Measurements from ENCODE around the gene SPTBN5.

SPTBN5 gene

DNA sequence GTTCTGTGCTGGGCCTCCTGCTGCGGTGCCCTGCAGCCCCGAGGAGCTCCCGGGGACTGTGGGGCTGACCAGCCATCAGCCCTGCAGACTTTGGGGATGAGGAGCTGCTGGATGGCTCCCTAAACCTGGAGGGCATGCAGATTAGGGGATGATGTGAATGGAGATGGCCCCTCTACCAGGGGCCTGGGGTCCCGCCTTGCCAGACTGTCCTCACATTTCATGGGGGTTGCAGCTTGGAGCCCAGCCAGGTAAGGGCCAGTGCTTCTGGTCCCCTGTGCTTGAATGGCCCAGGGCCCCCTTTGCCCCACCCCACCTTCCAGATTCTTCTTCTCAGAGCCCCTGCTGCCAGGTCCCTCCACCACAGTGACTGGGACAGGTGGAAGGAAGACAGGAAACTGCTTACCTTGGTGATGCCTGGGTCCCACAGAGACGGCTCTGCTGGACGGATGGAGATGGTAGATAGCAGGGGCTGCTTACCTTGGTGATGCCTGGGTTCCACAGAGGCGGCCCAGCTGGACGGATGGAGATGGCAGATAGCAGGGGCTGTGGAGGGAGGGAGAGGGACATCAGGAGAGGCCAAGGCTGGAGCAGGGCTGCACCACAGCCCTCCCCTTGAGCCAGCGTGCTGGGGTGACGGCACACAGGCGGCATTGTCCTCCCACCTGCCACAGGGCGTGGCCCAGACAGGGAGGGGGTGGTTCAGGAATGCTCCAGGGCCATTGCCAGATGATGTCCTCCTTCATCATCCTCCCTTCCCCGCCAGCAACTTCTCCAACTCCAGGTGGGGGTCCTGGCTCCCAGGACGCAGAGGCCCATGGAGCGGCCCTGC is at the start of gene SPTBN5:
TSS of gene SPTBN5 (minus strand) at position 632 of the 829 bp plus-strand sequence. CDS start at position 76, 556 bp downstream.
- no peak for DNase-seq

DNA sequence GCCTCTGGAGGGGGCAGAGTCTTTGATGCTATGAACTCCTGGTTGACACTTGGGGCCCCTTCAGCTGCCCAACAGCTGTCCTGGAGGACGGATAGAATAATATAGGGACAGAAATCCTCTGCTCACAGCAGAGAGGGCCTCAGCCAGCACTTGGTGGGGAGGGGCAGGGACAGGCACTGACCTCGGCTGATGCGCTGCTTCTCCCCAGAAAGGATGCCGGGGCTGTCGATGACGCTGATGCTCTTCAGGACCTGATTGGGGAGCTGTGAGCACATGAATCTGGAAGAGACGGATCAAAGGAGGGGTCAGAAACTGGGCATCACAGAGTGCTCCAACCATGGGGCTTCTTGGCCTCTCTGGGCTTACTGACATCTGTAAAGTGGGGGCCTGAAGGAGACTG is 49.0 kb upstream of the SPTBN5 start:
- DNase-seq = no peak

DNA sequence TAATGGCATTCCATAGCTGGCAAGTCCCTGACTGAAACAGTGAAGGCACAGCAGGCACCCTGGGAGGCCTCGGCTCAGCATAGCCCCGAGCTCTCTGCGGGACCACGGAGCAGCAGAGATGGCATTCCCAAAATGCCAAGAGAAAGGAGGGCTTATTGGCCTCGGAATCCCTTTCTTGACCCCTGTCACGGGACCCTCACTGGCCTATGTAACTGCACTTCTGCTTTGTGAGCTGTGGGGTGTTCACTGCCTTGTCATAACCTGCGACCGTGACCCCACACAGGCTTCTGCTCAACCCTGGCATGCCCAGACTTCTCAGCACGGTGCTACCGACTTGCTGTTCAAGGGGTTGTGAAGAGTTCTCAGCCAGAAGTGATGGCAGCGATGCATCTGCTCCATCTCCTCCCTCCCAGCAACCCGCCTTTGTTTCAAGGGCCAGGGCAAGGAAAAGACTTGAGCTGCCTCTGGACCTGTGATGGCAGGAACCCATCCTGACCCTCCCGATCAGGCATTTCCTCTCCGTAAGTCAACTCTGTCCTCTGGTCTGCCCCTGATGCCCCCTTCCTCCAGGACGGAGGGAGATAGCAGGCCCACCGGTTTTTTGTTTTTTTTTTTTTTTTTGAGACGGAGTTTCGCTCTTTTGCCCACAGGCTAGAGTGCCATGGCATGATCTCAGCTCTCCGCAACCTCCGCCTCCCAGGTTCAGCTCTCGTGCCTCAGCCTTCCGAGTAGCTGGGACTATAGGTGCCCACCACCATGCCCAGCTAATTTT is 48.0 kb upstream of the SPTBN5 start:
- no peak for DNase-seq

DNA sequence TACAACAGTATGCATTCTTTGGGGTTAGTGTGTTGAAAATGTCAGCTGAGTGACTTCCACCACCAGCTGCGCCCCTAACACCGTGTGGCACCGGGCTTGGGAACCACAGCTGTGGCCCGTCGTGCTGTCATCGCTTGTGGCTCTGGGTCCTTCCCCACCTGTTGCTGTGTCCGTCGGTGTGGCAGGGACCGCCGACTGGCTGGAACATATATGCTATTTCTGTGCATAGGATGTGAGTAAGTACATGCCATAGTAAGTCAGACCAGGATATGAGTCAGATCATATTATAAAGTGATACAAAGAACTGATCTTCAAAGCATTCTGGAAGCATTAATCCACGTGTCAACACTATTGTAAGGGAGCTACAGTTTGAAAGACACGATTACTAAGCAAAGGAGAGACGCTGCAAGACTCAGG is 46.6 kb upstream of the SPTBN5 start:
- DNase-seq = no peak

DNA sequence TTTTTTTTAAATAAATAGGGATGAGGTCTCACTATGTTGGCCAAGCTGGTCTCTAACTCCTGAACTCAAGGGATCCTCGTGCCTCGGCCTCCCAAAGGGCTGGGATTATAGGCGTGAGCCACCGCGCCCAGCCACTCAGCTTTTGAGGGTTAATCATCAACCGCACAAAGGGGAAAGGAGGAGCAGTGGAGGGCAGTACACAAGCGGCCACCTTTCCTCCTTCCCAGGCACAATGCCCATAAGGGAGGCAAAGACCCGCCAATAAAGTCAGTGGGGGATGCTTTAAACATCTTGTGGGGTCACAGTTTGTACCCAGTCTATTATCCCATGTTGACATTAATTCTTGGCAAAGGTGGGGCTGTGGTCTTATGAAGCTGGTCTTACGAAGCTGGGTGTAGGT is 46.1 kb upstream of the SPTBN5 start:
- no peak for DNase-seq

DNA sequence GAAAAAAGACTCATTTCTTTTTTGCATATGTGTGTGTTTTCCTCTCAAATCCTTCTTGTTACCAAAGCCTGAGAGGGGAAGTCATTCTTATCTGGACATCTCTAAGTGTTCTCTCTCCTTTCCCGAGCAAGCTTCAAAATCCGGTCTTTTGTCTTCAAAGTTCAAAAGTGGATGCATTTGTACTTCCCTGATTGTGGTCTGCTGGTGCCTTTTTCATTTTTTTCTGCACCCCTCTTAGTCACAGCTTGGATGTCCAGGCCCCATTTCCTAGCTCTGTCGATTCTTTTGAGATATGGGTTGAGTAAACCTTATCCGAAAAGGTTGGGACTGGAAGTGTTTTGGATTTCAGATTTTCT is 43.7 kb upstream of the SPTBN5 start:
- no peak for DNase-seq

DNA sequence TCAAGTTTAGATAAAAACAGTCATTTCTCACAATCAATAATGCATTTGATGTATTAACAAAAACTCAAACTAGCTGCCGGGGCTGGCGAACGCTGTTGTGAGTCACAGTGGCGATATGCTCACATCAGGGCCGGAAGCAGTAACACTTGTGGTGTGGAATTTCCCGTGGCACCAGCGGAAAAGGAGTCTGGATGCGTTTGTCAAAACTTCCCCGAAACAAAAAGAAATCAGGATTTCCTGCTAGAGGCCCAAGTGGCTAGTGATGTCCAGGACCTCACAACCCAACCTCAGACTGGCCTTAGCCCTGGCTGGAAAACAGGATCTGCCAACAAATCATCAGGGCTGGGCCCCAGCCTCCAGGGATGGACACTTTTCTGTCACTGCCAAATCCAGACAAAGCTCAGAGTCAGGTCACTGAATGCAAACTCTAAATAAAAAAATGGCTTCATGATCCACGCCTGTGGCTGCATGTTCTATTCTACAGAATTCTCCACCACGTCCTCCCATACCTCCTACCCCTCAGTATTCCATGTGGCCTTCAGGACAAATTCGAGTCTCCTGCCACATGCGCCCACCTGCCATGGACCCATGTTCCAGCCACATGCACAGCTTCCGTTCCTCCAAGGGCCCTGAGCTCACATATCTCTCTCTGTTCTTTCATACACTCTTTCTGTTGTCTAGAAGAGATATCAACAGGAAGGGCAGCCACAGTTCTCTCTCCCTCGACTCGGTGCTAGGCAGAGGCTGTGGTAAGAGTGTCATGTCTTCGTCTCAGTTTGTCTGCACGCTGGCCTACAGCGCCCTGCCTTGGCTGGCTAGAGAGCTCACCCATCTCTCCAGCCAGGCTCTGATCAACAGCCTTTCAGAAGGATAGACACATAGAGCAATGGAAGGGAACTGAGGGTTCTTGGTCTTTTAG is 43.1 kb upstream of the SPTBN5 start:
- no peak for DNase-seq

DNA sequence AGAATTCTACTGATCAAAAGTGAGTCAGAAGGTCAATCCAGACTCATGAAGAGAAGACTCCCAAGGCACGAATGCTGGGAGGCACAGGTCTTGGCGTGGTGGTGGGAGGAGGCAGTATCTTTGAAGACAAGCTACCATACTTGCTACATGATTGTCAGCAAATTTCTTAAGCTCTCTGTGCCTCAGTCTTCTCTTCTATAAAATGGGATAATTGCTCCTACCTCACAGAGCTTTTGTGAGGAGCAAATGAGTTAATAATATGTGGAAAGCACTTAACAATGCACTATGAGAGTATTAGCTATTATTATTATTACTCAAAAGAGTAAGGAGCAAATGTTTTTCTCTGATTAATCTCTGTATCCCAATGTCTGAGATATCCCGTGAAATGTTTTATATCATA is 42.3 kb upstream of the SPTBN5 start:
- no peak for DNase-seq

DNA sequence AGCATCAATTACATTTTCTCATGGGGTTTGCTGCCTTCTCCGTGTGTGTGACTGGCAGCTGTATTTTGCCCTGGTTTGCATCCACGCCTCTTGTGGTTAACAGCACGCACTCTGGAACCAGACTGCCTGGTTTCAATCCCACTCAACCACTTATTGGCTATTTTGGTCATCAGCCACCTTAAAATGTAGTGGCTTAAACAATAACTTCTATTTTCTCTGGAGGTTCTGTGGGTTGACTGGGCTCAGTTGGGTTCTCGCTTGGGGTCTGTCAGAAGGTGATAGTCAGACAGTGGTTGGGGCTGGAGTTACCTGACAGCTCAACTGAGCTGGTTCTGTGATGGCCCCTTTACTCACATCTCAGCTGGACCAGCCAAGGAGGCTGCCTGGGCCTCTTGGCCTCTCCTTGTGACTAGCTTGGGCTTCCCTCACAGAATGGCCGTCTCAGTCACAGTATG is 41.7 kb upstream of the SPTBN5 start:
- no peak for DNase-seq

DNA sequence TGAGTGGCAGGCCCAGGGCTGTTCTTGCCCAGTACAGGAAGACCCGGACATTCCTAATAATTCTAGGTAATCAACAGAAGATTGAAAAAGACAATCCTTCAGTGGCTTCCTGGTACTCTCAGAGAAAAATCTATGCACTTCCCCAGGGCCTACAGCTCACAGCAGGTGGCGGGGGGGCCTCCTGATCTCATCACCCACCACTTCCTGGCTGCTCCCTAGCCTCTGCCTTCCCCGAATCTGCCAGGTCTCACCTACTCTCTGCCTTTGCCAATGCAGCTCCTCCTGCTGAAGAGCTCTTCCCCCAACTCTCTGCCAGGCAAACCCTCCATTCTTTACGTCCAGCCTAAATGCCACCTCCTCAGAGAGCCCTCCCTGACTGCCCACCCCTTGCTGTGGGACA is 41.0 kb upstream of the SPTBN5 start:
- DNase-seq = no peak

DNA sequence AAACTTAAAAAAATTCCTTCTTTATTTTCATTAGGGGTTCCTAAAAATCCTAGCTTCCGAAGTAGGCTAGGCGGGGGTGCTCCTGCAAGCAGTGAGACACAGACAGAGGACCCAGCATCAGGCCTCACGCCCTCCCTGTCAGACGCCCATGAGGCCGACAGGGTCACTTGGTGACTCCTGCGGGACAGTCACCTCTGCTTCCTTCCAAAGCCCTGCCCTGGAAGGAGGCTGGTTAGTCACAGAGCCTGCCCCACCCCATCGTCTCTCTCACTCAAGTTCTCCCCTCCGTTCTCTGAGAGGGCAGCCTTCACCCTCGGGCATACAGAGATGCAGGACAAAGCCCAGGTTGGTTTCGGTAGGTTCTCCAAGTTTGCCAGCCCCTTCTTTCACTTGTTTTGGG is 39.9 kb upstream of the SPTBN5 start:
- DNase-seq = no peak

DNA sequence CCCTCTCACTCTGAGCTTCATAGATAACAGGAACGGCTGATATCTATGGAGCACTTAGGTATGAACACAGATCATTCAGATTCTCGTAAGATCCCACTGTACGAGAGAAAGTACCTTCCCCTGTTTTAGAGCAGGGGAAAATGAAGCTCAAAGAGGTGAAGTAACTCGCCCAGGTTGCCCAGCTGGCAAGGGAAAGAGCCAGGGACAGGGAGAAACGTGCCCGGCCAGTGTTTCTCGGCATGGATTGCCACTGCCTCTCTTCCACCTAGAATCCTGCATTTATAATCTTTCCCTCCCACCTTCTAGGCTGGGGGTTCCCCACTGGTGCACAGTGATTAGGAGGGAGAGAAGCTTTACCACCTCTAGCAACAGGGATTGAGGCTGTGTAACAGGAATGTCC is 39.5 kb upstream of the SPTBN5 start:
- DNase-seq = no peak

DNA sequence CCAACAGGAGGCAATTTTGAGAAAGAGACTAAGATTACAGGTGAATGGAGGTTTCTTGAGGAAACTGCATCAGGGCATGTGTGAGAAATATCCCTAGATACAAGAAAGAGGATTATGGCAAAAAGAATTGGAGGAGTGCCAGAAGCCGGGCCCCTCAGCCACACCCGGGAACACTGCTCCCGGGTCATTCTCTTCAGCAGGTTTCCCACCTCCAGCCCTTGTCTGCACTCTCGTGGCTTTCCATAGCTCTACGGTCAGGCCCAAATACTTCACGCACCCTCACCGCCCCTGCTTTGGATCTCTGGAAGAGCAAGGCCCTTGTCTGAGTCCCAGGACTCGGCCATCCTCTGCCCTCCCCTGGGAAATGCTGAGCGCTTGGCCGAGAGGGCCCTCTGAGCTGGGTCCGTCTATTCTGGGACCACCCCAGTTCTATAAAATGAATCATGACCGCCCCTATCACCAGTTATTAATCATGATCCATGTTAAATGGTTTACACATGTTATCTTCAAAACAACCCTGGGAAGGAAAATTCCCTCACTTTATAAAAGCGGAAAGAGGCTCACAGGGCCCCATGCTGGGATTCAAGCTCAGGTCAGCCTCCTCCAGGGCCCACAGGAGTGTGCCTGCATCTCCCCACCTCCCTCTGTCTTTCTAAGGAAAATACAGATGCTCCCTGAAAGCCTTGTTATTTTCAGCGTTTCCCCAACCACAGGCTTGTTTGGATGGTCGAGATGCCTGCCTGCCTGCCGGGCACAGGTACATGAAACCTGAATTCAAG is 38.8 kb upstream of the SPTBN5 start:
- no peak for DNase-seq

DNA sequence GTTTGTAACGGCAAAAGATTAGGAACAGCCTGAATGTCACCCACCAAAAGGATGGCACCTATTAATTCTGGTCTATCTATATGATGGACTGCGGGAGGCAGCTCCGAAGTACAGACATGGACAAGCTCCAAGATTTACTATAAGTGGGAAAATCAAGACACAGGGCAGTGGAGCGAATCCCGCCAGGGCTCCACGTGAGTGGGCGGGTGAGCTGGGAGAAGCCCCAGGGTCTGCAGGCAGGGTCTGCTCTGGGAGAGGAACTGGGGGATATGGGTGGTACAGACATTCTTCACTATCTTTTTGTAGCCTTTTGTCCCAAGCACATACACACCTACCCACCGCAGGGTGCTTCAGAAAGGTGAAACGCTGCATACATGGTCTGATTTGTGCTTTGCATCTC is 38.2 kb upstream of the SPTBN5 start:
- no peak for DNase-seq

DNA sequence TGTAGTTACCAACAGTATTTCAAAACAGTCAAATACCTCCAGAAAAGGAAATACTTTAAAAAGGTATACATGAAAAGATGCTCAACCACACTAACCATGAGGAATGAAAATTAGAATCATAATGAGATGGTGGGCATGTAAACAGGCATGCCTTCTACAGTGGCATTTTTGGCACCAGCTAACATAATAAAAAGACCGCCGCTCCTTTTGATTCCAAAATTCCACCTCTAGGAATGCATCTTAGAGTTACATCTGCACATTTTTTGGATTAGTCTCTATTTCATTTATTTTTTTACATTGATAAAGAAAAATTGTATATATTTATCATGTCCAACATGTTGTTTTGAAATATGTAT is 37.0 kb upstream of the SPTBN5 start:
- DNase-seq = no peak

DNA sequence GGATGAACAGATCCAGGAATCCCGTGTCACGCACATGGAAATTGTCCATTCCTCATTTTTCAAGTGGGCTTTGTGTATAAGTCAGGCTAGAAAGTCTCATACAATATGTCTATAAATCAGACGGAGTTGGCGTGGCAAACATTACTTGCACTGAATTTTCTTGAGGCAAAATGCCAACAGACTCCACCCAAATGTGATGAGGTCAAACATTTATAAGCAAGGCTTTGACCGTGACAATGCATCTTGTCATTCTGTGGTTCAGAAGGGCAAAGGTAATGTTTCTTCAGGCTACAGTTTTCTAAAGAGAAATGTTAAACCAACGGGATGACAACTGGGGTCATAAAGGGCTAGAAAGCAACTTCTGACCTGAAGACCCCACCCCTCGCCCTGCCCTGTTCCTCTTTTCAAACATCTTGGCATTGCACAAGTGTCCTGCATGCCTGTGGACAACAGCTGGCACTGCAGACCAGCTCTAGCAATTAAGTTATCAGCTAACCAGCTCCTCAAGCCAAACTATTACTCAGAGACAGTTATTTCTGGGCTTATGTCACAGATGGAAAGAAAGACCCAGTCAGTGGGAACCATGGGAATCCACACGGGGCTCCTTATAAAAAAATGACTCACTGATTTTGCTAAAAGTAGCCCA is 36.5 kb upstream of the SPTBN5 start:
- peak; percentile 74 for DNase-seq

DNA sequence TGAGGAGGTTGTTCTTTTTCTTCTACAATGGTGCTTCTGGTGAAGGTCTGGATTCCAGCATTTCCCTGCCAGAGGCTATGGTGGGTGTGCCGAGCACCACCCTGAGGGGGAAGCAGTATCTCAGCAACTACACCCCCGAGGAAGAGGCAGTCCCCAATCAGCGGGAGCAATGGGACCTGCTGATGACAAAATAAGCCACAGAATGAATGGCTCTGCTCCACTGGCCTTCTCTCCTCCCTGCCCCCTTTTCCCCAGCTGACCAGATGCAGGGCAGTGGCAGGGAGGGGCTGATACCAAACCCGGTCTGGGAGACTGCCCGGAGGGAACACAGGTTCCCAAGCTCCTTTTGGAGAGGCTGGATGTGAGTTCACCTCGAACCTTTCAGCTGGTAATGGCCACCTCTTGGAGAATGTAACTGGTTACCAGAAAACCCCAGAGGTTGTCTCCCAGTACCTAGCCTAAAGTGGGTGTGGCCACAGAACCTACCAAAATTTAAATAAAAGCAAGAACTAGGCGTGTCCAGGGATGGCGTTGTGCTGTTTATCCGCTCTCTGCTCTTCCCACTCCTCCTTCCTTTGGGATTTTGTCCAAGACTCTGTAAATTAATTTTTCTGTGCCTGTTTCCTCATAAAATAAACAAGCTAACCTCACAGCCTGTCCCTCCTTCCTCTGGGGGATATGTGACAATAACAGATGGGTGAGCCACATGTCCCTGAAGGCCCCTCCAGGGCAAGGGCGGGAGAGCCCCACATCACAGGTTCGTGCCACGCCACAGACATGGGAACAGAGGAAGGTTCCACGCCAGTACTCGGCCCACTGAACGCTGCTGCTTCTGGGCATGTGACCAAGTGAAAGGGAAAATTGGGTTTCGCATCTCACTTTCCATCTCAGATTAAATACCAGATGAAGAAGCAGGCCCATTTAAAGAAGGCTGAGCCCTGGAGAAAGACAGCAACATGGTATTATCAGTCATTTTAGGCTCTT is 35.1 kb upstream of the SPTBN5 start:
- no peak for DNase-seq

DNA sequence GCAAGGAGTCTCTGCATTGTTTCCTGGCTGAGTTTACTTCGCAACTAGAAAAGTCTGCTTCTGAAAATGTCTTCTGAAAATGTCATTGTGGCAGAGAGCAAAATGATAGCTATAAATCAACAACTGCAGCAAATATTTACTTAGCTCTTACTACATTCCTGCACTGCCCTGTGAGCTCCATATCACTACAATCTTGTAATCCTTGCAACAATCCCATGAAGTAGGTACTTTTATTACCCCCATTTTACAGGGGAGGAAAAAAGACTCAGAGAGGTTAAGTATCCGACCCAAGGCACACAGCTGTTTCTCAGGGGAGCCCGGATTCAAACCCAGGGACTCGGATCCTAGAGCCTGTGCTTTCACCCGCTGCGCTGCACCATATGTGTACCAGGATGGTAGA is 34.2 kb upstream of the SPTBN5 start:
- no peak for DNase-seq

DNA sequence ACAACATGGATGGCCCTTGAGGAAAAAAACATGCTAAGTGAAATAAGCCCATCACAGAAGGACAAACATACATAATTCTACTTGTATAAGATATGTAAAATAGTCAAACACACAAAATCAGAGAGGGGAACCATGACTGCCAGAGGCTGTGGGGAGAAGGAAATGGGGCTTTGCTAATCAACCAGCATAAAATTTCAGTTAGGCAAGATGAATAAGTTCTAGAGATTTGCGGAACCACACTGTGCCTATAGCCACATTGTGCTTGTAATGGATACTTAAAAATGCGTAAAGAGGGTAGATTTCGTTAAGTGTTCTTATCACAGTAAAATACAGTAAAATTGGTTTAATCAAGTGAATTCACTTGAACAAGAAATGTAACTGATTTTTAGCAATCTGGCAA is 33.7 kb upstream of the SPTBN5 start:
- DNase-seq = no peak

DNA sequence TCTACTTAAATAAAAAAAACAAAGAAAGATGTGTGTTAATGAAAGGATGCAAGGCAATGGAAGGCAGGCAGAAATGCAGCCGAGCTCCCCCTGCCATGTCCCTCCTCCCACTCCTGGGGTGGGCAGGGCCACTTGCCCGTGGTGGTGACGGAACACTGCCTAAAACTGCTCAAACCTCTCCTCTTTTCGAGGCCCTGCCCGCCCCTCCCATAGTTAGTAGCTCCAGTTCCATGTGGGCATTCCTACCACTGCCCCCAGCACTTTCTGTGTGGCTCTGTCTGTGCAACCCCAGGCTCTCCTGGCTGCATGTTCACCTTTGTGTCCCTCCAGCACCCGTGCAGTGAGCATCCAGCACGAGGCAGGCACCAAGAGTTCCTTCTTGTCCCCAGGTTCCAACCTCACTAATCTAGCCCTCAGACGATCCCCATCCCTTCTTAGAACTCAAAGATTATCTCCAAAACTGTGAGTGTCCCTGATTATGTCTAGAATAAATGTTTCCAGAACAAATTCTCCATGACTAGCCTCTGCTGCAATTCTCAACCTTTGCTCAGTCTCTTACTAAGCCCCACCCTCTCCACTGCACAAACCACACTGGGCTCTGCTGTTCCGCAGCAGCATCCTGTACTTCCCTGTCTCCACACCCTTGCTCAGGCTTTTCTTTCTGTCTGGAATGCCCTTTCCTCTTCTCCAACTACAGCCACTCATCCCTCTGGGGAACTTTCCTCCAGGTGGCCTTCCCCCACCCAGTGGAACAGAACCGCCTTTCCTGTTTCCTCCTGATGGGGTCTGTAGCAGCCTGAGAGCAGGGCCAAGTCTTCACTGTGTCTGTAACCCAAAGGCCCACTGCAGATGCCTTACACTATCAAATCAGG is 32.6 kb upstream of the SPTBN5 start:
- DNase-seq = no peak

All from T1000 (cell line).